T-helper 9 cell (primary cell): ENCODE results near the gene PSMG3.

Source experiments
- DNase-seq: peaks from one replicate; pipeline ENCODE4 v3.0.0-alpha.2; 2020

PSMG3 gene

DNA sequence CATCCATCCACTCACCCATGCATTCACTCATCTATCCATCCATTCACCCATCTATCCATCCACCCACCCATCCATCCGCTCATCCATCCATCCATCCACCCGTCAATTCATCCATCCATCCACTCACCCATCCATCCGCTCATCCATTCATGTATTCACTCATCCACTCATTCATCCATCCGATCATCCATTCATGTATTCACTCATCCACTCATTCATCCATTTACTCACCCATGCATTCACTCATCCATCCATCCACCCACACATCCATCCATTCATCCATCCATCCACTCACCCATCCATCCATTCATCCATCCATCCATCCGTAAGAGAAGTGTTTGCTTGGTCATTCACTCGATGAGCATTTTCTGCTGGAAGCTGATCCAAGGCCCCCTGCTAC is 8.7 kb upstream of the PSMG3 start:
- no peak for DNase-seq

- no peak for DNase-seq
These were observed 6.9 kb upstream of the PSMG3 start for GRCh38 chr7:1576521-1577253.

GRCh38 chr7:1575809-1576208 is 6.0 kb upstream of the PSMG3 start:
- DNase-seq, result no peak

DNA sequence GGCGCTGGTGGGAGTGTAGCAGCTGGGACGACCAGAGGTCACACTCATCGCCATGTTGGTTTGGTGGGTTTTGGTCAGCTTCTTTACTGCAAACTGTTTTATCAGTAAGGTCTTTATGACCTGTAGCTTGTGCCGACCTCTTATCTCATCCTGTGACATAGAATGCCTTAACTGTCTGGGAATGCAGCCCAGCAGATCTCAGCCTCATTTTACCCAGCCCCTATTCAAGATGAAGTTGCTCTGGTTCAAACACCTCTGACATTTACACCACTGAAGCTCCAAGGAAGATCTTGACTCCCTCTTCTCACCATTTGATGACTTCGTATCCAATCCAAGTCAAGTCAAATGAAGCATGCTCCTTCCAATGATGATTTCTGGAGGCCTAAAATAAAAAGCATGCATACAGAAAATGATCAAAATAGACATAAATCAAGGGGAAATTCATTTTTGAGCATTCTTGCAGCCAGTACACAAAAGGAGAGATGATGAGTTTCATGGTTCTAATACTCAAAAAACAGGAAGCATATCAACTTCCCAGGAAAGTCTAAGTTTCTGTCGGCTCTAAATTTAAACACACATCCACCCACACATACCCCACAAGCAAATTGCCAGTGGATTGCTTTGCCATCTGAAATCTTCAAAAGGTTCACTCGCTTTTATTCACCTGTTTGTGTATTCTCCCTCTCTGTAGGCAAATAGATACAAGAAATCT is 2.4 kb upstream of the PSMG3 start:
- no peak for DNase-seq

DNA sequence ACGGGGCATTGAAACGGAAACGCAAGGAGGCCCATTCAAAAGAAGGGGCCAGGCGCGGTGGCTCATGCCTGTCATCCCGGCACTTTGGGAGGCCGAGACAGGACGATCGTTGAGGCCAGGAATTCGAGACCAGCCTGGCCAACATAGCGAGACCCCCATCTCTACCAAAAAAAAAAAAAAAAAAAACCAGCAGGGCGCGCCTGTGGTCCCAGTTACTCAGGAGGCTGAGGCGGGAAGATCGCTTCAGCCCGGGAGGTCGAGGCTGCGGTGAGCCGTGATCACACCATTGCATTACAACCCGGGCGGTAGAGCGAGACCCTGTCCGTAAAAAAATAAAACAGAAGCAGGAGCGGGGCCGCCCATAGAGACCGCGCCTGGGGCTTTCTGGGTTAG is 396 bp downstream of the PSMG3 start:
- DNase-seq, result no peak

DNA sequence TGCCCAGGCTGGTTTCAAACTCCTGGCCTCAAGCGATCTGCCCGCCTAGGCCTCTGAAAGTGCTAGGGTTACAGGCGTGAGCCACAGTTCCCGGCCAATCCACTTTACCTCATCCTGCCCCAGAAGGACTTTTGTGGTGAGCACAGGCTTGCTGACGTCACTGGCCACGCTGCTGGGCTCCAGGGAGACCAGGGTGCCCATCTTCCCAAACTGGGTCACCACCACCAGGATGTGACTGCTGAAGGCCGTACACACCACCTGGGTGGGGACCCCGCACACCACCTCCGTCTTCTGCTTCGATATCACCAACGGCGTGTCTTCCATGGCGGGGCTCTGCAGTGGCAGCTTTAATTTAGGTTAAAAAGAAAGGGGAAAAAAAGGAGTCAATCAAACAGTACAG is 816 bp downstream of the PSMG3 start:
- DNase-seq, result peak; percentile 36

DNA sequence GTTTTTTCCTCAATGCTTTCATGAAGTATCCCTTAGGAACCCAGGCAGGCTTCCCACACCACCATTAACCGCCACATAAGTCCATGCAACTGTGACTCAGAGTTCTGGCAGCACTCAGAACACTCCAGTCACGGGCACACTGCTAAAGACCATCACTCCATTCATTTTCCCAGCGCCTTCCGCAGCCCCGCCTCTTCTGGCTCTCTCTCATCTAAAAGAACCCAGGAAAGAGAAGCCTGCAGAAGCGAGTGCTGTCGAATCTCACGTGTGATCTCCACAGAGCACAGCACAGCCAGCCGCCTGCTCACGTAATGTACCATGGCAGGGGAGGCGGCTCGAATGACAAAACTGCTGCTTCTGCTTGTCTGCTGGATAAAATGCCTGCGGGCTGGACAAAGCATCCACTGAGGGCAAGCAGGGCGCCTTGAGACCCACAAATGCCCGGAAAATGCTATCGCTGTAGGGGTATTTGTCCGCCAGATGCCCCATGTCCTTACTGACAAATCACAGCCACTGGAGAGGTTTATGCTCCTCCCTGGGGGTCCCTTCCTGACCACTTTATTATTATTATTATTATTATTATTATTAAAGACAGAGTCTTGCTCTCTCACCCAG is 1.8 kb downstream of the PSMG3 start:
- no peak for DNase-seq

DNA sequence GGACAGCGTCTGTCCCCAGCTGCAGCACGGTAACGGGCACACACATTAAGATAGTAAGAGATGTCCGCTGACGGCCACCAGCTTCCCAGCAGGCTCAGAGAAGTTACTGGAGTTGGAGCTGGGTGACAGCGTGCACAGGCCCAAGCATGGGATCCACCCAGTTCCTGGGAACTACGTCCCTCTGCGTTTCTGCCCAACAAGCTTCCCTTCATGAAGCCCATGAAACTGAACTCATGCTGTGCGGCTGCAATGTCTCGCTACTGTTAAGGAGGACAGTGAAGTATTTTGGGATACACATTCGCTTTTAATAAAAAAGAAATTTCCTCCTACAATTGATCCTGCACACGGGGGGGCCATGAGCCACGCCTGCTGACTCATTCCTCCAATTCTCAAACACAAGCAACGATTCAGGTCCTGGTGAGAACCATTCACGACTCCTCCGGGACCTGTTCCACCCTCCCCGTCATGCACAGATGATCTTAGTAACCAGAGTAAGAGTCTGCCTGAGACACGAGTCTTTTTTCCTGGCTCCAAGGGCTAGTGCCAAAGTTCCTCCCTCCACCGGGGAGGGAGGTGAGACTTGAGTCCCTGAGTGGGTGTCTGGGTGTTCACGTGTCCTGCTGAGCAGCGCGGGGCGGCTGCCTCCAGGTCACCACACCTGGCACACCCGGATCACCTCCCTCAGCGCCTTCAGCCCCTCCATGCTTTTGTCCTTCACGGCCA is 2.6 kb downstream of the PSMG3 start:
- no peak for DNase-seq

- no peak for DNase-seq
These were observed 3.2 kb downstream of the PSMG3 start for GRCh38 chr7:1566687-1567048.

GRCh38 chr7:1564603-1565022 is 5.2 kb downstream of the PSMG3 start:
- no peak for DNase-seq

DNA sequence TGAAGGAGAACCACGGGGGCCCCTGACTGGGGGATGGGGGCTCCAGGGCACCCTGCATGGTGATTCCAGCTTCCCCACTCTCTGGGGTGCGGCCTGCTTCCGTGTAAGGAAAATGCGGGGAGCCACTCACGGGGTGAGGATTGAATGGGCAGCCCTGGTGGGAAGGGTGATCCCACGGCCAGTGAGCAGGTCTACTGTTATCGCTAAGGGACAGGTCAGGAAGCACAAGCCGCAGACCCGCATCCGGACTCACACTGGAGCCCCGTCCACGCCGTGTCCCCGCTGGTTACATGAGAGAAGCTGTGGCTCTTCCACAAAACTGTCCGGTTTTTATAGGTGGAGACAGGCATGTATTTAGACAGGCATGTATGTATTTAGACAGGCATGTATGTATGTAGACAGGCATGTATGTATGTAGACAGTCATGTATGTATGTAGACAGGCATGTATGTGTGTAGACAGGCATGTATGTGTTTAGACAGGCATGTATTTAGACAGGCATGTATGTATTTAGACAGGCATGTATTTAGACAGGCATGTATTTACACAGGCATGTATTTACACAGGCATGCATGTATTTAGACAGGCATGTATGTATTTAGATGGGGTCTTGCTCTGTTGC is 5.7 kb downstream of the PSMG3 start:
- DNase-seq, result no peak

DNA sequence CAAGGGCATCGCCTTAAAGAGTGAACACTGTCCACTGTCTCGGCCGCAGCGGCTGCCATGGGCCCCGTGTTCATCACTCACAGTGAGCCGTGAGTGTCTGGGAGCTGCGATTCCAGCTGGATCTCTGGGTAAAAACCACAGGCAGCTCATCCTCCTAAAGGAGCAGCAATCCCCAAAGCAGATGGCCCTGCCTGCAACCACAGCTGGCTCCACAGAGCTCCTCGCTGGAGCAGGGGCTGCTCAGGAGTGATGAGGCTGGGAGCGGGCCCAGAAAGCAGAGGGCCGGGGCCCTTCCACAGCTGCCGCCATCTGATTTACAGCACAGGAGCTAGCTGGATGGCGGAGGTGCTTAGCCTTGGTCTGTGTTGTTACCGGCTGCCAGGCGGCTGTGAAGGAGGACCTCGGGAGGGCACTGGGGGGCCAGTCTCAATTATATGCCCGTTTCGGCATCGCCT is 7.2 kb downstream of the PSMG3 start:
- DNase-seq, result no peak

GRCh38 chr7:1562116-1562515 is 7.7 kb downstream of the PSMG3 start:
- DNase-seq, result no peak

DNA sequence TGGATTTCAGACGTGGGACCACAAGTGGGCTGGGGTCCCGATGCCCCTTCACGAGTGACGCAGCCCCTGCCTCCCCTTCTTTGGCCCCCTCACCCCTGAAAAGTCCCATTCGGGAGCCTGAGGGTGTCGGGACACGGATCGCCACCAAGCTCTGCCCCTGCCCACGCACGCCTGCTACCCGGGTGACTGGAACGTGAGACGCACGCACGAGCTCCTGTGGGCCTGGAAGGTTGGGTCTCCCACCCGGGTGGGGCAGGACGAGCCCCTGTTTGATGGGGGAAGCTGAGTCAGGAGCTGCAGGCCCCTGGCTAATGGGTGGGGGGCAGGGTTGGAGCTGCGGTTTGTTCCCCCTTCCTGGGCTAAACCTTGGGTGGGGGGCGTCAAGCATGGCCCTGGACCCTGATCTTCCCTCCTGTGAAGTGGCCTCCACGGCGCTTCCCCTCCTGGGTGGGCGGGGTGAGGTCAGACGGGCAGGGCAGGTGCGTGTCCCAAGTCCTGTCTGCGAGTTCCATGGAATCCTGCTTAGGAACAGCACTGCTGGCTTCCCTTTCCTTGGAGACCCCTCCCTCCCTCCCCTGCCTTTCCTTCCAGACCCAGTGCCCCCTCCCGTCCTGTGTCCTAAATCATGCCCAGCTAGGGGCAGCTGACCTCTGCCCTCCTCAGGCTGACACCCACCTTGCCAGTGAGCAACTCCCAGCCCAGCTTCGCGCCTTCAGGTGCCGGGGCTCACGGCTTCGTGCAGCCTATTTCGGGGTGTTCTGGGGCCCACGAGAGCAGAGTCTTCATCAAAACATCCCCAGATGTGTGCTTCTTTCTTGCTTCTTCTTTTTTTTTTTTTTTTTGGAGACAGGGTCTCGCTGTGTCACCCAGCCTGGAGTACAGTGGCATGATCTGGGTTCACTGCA is 8.5 kb downstream of the PSMG3 start:
- DNase-seq, result no peak

DNA sequence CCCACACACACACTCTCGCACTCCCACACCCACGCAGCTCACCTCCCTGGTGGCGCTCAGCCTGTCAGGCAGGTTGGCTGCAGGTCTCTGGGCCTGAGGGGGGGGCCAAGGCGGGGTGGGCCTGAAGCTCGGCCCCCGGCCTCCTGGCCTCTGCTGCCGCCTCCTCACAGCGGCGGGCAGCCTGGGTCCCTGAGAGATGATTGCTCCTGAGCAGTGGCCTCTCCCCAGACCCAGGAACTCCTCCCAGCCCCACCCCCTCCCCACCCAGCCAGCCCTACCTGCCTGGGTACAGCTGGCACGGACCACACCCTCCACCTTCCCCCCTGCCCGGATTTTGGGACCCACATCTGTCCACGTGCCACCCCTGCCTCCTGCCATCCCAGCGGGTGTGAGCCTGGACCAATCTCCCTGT is 9.2 kb downstream of the PSMG3 start:
- no peak for DNase-seq

- DNase-seq, result no peak
These were observed 9.9 kb downstream of the PSMG3 start for GRCh38 chr7:1559626-1560590.

- DNase-seq, result no peak
These were observed 10.8 kb downstream of the PSMG3 start for GRCh38 chr7:1558841-1559625.

DNA sequence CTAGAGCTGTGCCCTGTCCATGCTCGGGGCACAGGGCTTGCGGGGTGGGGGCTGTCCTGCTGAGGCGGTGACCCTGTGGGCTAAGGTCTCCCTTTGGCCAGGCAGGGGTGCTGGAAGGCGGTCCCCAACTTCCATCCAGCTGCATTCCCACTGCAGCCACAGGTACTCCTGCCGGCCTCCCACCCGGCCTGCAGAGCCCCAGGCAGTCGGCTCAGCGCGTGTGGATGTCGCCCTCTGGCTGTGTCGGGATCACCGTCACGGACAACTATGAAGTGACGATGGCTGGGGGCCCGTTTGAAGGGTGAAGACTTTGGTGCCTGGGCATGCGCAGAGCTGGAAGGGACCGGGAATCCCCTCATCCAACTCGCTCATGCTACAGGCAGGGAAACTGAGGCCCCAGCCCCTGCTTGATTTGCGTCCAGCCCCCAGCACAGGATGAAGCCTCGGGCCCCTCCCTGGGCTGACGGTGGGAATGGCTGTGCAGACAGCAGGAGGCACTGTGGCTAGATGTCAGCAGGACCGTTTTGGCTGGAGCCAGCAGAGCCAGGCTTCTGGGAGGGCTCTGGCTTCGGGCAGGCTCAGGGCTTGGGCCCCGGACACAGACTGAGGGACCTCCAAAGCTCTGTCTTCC is 11.5 kb downstream of the PSMG3 start:
- no peak for DNase-seq

DNA sequence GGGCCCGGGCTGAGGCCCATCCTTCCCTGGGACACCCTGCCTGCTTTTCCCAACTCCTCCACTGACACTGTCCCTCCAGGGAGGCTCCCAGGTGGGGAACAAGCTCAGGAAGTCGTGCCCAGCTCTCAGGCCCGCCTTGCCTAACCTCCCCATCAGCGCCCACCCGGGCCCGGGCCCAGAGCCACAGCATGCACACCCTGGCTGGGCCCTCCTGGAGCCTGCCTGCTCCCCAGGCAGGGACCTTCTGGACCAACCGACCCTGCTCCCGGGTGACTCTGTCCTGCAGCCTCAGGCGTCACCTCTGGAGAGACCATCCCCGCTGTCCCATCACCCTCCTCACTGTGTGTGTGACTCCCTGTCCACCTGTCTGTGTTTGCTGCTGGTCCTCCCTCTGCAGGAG is 12.1 kb downstream of the PSMG3 start:
- no peak for DNase-seq
